CD4-positive, alpha-beta T cell (primary cell): ENCODE results near the gene OLFML3. TPM values are rescaled to one million over a fixed set of nuclear protein-coding genes. Genes with fewer than 3 reads are reported as not detected.

Source experiments
- ATAC-seq: fragments of 200-7000 bp; cut with Tn5 transposase; one replicate; pipeline ENCODE4 v1.10.0; 2022; ENCODE audit warnings: mild to moderate bottlenecking; ENCODE audit not compliant: poor library complexity
- CTCF ChIA-PET: fragments of 350-600 bp; sonication (Branson Sonifier 250); formaldehyde crosslinking; loops from one replicate; lab custom pipeline; 2021; ENCODE audit warnings: antibody characterized with exemption, inconsistent platforms; lab: Charles Lee
- POLR2A ChIA-PET: fragments of 350-600 bp; sonication (Branson Sonifier 250); formaldehyde crosslinking; loops from one replicate; lab custom pipeline; 2021; ENCODE audit warnings: antibody characterized with exemption, inconsistent platforms; lab: Charles Lee
- DNase-seq, 14 experiments: peaks; one replicate each; pipeline ENCODE4 v3.0.0-alpha.2; 2013 to 2020; ENCODE audit warnings: mixed read lengths in 2 of 14
- H3K27ac ChIP-seq, 2 donors: one replicate each; pipeline versions ENCODE4 v1.5.1 to v1.7.0; 2013; ENCODE audit warnings: low read length in 2 of 2, low read depth in 1 of 2, mild to moderate bottlenecking in 1 of 2
- H3K27me3 ChIP-seq, 2 experiments: 1 replicate in 1 of 2; 2 replicates in 1 of 2; pipeline versions ENCODE4 v1.6.1 to v1.7.0; 2013; ENCODE audit warnings: low read length in 2 of 2, control low read depth in 1 of 2, mild to moderate bottlenecking in 1 of 2, moderate library complexity in 1 of 2; ENCODE audit not compliant: insufficient read depth in 2 of 2, control insufficient read depth in 1 of 2
- H3K36me3 ChIP-seq: one replicate; pipeline ENCODE4 v1.6.1; 2013; ENCODE audit warnings: low read length, control low read depth; ENCODE audit not compliant: insufficient read depth
- H3K4me1 ChIP-seq: one replicate; pipeline ENCODE4 v1.6.1; 2013; ENCODE audit warnings: low read length, control low read depth; ENCODE audit not compliant: insufficient read depth
- H3K4me3 ChIP-seq: one replicate; pipeline ENCODE4 v1.5.1; 2013; ENCODE audit warnings: mild to moderate bottlenecking, low read length, moderate library complexity
- H3K9me3 ChIP-seq, 2 experiments: 1 replicate in 1 of 2; 2 replicates in 1 of 2; pipeline versions ENCODE4 v1.6.1 to v1.7.0; 2013; ENCODE audit warnings: low read length in 2 of 2, mild to moderate bottlenecking in 2 of 2, control low read depth in 1 of 2, moderate library complexity in 1 of 2; ENCODE audit not compliant: control insufficient read depth in 1 of 2, insufficient read depth in 1 of 2
- H3K27ac Mint-ChIP-seq: one replicate; pipeline ENCODE4 v1.8.0; 2020; ENCODE audit warnings: mixed read lengths
- H3K27me3 Mint-ChIP-seq: one replicate; pipeline ENCODE4 v1.8.0; 2021; ENCODE audit warnings: mixed read lengths
- H3K36me3 Mint-ChIP-seq: one replicate; pipeline ENCODE4 v1.8.0; 2021; ENCODE audit warnings: low read depth, mixed read lengths
- H3K4me1 Mint-ChIP-seq: one replicate; pipeline ENCODE4 v1.8.0; 2021; ENCODE audit warnings: low read depth, mixed read lengths
- H3K4me3 Mint-ChIP-seq: one replicate; pipeline ENCODE4 v1.8.0; 2020; ENCODE audit warnings: mild to moderate bottlenecking, mixed read lengths
- H3K9me3 Mint-ChIP-seq: one replicate; pipeline ENCODE4 v1.8.0; 2020; ENCODE audit warnings: mixed read lengths
- intact Hi-C, 2 experiments: fragments of 100-400 bp; cut with DNase I in 1 of 2; cut with micrococcal nuclease in 1 of 2; formaldehyde crosslinking; loops; one replicate each; pipeline versions ENCODE4 v1.15.1 to v1.9.0; 2023 to 2025; cut with DNase I, micrococcal nuclease
- total RNA-seq, 174 experiments: library from RNA in 2 of 174; stranded (reverse) in 2 of 174; gene quantifications; one replicate each; pipeline ENCODE4 v1.2.3 and lab custom pipeline; 2021 to 2026
- TF ChIP-seq, protein P1 (sequence below): fragments of 200-600 bp; IDR thresholded peaks from one replicate; pipeline ENCODE4 v1.8.0; 2022; ENCODE audit warnings: antibody characterized with exemption, mild to moderate bottlenecking

OLFML3 gene
- total RNA-seq, 2 experiments from 2014 or later = 0.30 to 0.31 TPM

DNA sequence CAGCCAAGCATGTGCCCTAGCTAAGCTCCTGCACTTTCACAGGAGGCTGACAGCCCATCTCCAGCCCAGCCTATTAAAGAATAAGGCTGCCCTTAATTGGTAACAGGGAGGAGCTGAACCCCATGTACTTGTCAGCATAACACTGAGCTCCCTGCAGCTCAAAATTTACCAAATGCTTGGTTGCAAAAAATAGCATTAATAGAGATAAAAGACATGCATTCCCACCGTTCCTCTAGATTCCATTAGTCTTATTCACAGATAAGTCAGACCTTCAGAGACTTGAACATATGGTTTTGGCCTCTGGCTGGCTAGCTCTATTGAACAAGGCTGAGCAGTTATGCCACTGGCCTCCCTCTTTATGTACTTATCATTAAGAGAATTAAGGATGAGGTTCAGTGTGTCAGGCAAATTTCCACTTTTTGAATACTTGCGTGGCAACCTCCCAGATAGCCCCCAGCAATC, 29.2 kb downstream of the OLFML3 start:
- Histone ChIP-seq H3K27ac (no peak overlapping the region), H3K4me3 (no peak overlapping the region), H3K9me3 (no peaks in the 10 kb centered on the region), H3K4me1 (no peaks in the 10 kb centered on the region), H3K36me3 (no peaks in the 10 kb centered on the region), H3K27me3 (no peaks in the 10 kb centered on the region)
- TF ChIP-seq, protein P1, sequence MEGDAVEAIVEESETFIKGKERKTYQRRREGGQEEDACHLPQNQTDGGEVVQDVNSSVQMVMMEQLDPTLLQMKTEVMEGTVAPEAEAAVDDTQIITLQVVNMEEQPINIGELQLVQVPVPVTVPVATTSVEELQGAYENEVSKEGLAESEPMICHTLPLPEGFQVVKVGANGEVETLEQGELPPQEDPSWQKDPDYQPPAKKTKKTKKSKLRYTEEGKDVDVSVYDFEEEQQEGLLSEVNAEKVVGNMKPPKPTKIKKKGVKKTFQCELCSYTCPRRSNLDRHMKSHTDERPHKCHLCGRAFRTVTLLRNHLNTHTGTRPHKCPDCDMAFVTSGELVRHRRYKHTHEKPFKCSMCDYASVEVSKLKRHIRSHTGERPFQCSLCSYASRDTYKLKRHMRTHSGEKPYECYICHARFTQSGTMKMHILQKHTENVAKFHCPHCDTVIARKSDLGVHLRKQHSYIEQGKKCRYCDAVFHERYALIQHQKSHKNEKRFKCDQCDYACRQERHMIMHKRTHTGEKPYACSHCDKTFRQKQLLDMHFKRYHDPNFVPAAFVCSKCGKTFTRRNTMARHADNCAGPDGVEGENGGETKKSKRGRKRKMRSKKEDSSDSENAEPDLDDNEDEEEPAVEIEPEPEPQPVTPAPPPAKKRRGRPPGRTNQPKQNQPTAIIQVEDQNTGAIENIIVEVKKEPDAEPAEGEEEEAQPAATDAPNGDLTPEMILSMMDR = no peak
- intact Hi-C loops = no loop called here
- Mint-ChIP-seq H3K4me1 (no peaks in the 10 kb centered on the region), H3K27me3 (peaks cover 9% of the 10 kb centered on the region), H3K4me3 (no peak overlapping the region), H3K36me3 (no peaks in the 10 kb centered on the region), H3K9me3 (no peaks in the 10 kb centered on the region), H3K27ac (no peak overlapping the region)
- no peak for DNase-seq
- ChIA-PET CTCF (no interaction called here), POLR2A (no interaction called here)
- no peak for ATAC-seq

DNA sequence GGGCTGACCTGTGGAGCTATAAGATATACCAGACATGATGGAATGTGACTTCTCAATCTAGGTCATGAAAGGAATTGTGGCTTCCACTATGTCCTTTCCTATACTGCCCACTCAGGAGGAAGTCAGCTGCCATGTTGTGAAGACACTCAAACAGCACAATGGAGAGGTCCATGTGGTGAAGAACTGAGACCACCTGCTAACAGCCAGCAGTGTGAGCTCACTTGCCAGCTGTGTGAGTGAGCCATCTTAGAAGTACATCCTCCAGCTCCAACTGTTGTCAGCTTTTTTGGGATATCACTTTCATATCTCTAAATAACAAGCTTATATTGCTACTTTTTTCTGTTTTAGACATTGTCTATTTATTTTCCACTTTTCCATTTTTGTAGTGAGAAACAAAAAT, 29.7 kb downstream of the OLFML3 start:
- Histone ChIP-seq H3K9me3 (no peaks in the 10 kb centered on the region), H3K4me1 (no peaks in the 10 kb centered on the region), H3K27ac (no peak overlapping the region), H3K36me3 (no peaks in the 10 kb centered on the region), H3K27me3 (no peaks in the 10 kb centered on the region), H3K4me3 (no peak overlapping the region)
- Mint-ChIP-seq H3K27me3 (peaks cover 5% of the 10 kb centered on the region), H3K27ac (no peak overlapping the region), H3K4me1 (no peaks in the 10 kb centered on the region), H3K9me3 (no peaks in the 10 kb centered on the region), H3K36me3 (no peaks in the 10 kb centered on the region), H3K4me3 (no peak overlapping the region)
- DNase-seq = no peak
- CTCF ChIA-PET = no interaction called here
- POLR2A ChIA-PET = no interaction called here
- intact Hi-C loops = no loop called here
- no peak for ATAC-seq
- TF ChIP-seq, protein P1 = no peak

DNA sequence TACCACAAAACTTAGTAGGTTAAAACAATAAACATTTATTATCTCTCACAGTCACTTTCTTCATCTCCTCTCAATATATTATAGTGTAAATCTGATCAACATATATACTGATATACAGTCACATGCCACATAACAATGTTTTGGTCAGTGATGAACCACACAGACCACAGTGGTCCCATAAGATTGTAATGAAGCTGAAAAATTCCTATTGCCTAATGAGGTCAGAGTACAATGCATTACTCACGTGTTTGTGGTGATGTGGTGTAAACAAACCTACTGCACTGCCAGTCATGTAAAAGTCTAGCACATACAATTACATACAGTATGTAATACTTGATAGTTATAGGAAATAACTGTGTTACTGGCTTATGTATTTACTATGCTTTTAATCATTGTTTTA, 30.1 kb downstream of the OLFML3 start:
- H3K4me3 Mint-ChIP-seq = no peak overlapping the region
- peaks cover under 1% of the 10 kb centered on the region for H3K27me3 Mint-ChIP-seq
- H3K4me1 Mint-ChIP-seq = no peaks in the 10 kb centered on the region
- no peak for DNase-seq
- no peaks in the 10 kb centered on the region for H3K36me3 Mint-ChIP-seq
- H3K9me3 ChIP-seq = no peaks in the 10 kb centered on the region
- H3K36me3 ChIP-seq = no peaks in the 10 kb centered on the region
- H3K9me3 Mint-ChIP-seq = no peaks in the 10 kb centered on the region
- no peaks in the 10 kb centered on the region for H3K27me3 ChIP-seq
- no peak overlapping the region for H3K4me3 ChIP-seq
- no peak overlapping the region for H3K27ac ChIP-seq
- H3K27ac Mint-ChIP-seq = no peak overlapping the region
- no peak for ATAC-seq
- TF ChIP-seq, protein P1 = no peak
- ChIA-PET CTCF (no interaction called here), POLR2A (interaction anchor here (0.6 kb wide), 1 partner anchor 190 kb away, joined by 3 read pairs; no protein-coding TSS in a partner anchor)
- no peaks in the 10 kb centered on the region for H3K4me1 ChIP-seq
- intact Hi-C loops = no loop called here
